AG04449 (cell line): ENCODE measurements around the gene GAK.

Experiments
- CTCF ChIA-PET: fragments of 350-600 bp; formaldehyde crosslinking; extraction: SDS; loops from one replicate; lab custom pipeline; 2021; ENCODE audit warnings: antibody characterized with exemption; lab: Yijun Ruan, JAX
- POLR2A ChIA-PET: fragments of 400-600, 350-600 bp; formaldehyde crosslinking; extraction: SDS; loops from one replicate; lab custom pipeline; 2020; ENCODE audit warnings: antibody characterized with exemption, inconsistent platforms; lab: Yijun Ruan, JAX
- DNase-seq: peaks from one replicate; pipeline ENCODE4 v3.0.0-alpha.2; 2010; ENCODE audit warnings: low read depth, low spot score
- H3K4me3 ChIP-seq: 2 replicates; pipeline ENCODE4 v1.5.1; 2011; ENCODE audit warnings: low read depth, mild to moderate bottlenecking, control low read depth, low read length
- CTCF ChIP-seq: IDR thresholded peaks from one replicate; pipeline ENCODE4 v1.5.1; 2011; ENCODE audit warnings: mild to moderate bottlenecking, moderate library complexity, low read length, control low read depth, inconsistent platforms; ENCODE audit not compliant: insufficient read depth; ENCODE audit errors: missing control alignments

GAK gene

GRCh38 chr4:896630-897029 lies 35.5 kb downstream of the GAK start:
- ChIA-PET CTCF (interaction anchor here (1.0 to 1.6 kb wide), 2 partner anchors 13 to 154 kb away, joined by 3 to 4 read pairs; no protein-coding TSS in a partner anchor), POLR2A (no interaction called here)

GRCh38 chr4:896216-896615 lies 35.9 kb downstream of the GAK start:
- TF ChIP-seq CTCF: no peak
- ChIA-PET CTCF (interaction anchor here (1.6 kb wide), 1 partner anchor 154 kb away, joined by 4 read pairs; no protein-coding TSS in a partner anchor), POLR2A (no interaction called here)
- no peak overlapping the region for H3K4me3 ChIP-seq
- DNase-seq: no peak

More at GRCh38 chr4:896630-897029, 35.5 kb downstream of the GAK start:
- TF ChIP-seq CTCF: no peak
- DNase-seq: no peak
- no peak overlapping the region for H3K4me3 ChIP-seq

GRCh38 chr4:895596-895995 lies 36.5 kb downstream of the GAK start:
- TF ChIP-seq CTCF: no peak
- DNase-seq: no peak
- no peak overlapping the region for H3K4me3 ChIP-seq
- ChIA-PET POLR2A (no interaction called here), CTCF (no interaction called here)

- no peak for DNase-seq
- H3K4me3 ChIP-seq: no peak overlapping the region
- POLR2A ChIA-PET: no interaction called here
- no peak for TF ChIP-seq CTCF
- CTCF ChIA-PET: no interaction called here
These were observed 38.0 kb downstream of the GAK start for GRCh38 chr4:893995-894705.

- no peak overlapping the region for H3K4me3 ChIP-seq
- POLR2A ChIA-PET: no interaction called here
- DNase-seq: no peak
- CTCF ChIA-PET: no interaction called here
- TF ChIP-seq CTCF: no peak
These were observed 38.7 kb downstream of the GAK start for GRCh38 chr4:893276-893994.

- ChIA-PET CTCF (no interaction called here), POLR2A (no interaction called here)
- no peak for TF ChIP-seq CTCF
- DNase-seq: no peak
- no peak overlapping the region for H3K4me3 ChIP-seq
These were observed 39.3 kb downstream of the GAK start for GRCh38 chr4:892780-893179.
